Left hindlimb (tissue), 1 donor: ENCODE data around the gene SLC12A7.
"Not testable (repeated sequence)": the region's sequence is repeated elsewhere in the genome, so short reads cannot be mapped to it uniquely, and the experiment has no call there.

Experiments used
- DNase-seq: peaks from one replicate; pipeline ENCODE4 v3.0.0-alpha.2; 2018

Gene SLC12A7

DNA sequence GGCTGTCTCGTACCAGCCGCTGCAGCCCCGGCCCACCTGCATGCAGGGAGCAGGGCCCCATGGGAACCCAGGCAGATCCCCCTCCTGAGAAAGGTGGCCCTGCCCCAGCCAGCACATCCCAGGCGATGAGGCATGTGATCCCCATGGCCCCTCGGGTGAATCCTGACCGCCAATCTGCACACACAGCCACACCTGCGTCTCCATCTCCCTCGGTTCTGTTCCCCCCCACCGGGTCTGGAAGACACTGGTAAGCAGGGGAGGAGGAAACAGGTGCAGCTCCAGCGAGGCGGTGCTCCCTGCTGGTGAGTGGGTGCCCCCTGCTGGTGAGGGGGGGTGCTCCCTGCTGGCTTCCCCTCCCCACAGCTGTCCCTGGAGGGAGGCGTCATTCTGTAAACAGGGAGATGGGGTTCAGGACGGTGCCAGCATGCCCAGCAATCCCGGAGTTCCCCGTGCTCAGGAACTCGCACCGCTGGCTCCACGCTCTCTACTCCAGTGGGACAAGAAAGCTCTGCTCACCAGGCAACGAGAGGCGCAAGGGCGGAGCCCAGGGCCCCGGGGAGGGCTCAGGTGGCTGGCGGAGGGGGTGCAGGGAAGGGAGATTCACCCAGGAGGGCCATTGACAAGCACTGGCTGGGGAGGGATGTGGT lies 28.4 kb upstream of the SLC12A7 start:
- DNase-seq, result peak; percentile 57

GRCh38 chr5:1139331-1140170 lies 27.7 kb upstream of the SLC12A7 start:
- DNase-seq, result no peak

GRCh38 chr5:1138445-1139245 lies 26.8 kb upstream of the SLC12A7 start:
- no peak for DNase-seq

GRCh38 chr5:1137567-1138444 lies 25.9 kb upstream of the SLC12A7 start:
- DNase-seq, result no peak

DNA sequence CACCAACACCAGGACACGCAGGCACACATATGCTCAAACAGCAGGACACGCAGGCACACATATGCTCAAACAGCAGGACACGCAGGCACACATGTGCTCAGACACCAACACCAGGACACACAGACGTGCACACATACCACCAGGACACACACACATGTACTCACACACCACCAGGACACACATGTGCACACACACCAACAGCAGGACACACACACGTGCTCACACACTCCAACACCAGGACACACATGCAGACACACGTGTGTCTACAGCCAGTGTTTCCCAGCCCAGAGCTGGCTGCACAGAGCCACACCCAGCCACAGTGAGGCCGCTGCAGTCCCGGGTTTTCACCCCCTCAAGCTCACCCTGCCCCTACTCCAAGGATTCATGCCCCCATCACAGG lies 25.0 kb upstream of the SLC12A7 start:
- DNase-seq, result no peak

DNA sequence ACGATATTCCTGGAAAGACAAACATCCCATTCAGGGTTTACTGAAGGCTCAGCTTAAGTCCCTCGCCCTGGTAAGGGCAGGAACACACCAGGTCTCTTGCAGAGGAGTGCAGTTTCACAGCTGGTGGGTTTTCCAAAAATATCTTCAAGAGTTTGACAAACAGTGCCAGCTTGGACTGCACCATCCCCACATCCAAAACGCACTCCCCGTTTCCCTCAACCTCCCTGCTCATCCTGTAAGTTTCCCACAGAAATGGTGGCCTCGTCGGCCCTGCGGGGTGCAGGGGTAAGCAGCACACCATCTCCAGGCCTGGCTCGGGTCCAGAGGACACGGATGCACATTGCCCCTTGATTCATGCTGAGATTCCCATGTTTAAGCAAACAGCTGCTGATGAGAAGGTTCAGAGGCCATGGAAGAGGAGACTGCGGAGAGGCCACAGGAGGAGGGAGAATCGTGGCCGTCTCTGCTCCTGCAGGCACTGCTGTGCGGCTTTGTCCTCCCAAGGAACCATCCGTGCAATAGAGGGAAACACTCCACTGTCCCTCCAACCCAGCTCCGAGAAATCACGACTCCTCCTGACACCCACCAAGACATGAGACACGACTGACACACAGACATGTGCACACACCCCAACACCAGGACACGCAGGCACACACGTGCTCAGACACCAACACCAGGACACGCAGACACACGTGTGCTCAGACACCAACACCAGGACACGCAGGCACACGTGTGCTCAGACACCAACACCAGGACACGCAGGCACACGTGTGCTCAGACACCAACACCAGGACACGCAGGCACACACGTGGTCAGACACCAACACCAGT lies 24.0 kb upstream of the SLC12A7 start:
- DNase-seq, result no peak

DNA sequence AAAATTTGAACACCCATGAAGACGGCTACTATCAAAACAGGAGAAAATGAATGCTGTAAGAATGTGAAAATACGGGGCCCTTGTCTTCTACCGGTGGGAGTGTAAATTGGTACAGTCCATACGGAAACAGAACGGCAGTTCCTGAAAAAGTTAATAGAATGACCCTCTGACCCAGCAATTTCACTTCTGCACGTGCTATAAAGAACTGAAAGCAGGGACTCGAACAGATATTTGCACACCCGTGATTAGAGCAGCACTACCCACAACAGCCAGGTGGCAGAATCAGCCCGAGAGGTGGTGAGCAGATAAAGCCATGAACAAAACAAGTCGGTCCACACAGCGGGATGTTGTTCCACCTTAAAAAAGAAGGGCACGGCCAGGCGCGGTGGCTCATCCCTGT lies 22.6 kb upstream of the SLC12A7 start:
- DNase-seq, result no peak

DNA sequence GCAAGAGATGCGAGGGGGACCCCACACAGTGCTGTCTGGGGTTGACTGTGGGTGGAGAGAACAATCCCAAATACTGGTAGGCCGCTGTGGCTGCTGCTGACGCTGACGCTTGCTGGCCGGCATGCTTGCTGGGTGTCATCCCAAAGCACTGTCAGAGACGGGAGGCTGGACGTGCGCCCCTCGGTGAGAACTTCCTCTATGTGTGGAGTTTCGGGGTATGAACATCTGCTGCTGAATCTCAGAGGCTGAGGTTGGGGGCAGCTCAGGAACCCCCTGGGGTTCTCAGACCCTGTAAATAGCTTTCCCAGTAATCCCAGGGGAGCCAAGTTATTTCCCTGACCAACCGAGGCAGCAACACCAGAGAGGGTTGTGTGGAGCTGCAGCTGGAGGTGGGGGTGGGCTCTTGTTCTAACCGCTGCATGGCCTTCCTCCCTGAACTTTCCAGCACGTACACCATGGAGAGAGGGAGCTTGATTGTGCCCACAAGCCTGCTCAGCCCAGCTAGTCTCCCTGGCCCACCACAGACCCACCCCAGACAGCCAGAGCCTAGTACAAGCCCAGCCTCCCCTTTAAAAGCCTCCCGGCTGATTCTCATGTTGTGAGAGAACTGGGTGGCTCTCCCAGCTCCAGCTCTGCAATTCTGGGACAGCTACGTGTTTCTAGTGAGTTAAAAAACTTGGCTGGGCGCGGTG lies 21.8 kb upstream of the SLC12A7 start:
- DNase-seq, result peak; percentile 78

- DNase-seq, result no peak
Measured at GRCh38 chr5:1133108-1133507, 21.2 kb upstream of the SLC12A7 start.

GRCh38 chr5:1132570-1132969 lies 20.7 kb upstream of the SLC12A7 start:
- no peak for DNase-seq

- DNase-seq, result no peak
Measured at GRCh38 chr5:1131726-1132125, 19.9 kb upstream of the SLC12A7 start.

- DNase-seq, result no peak
Measured at GRCh38 chr5:1131191-1131621, 19.3 kb upstream of the SLC12A7 start.

- no peak for DNase-seq
Measured at GRCh38 chr5:1130218-1130946, 18.5 kb upstream of the SLC12A7 start.

GRCh38 chr5:1129711-1130055 lies 17.8 kb upstream of the SLC12A7 start:
- no peak for DNase-seq

GRCh38 chr5:1128977-1129710 lies 17.3 kb upstream of the SLC12A7 start:
- no peak for DNase-seq

DNA sequence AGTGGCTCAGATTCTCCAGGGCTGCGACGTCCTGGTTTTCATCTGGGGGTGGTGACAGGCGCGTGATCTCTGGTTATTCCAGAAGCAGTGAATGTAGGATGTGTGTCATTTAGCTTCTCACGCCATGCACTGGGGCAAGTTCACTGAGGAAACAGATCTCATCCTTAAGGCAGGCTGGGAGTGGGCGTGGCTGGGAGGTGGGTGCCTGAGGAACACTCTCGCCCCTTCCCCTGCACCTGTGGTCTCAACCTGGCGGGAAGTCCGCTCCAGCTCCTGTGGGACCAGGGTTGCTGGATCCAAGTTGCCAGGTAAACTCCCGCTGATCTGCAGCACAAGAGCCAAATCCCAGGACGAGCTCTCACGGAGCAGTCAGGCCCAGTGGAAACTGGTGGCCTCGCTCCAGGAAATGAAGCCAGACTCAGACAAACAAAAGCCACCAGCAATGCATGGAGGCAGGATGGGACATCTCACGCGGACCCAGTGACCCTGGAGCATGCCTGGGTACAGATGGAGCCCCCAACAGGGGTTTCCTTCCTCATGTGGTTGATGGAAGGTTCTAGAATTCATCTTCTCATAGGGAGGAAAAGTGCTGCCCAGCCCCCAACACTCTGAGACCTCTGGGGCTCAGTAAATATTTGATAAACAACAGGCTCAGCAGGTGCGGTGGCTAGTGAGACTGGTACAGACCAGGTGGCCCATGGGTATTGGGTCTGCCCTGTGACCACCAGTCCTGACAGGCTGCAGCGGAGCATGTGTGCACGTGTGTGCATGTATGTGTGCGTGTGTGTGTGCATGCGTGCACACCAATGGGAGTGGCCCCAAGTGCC lies 16.3 kb upstream of the SLC12A7 start:
- no peak for DNase-seq

GRCh38 chr5:1125695-1126094 lies 13.8 kb upstream of the SLC12A7 start:
- DNase-seq, result not testable (repeated sequence)

DNA sequence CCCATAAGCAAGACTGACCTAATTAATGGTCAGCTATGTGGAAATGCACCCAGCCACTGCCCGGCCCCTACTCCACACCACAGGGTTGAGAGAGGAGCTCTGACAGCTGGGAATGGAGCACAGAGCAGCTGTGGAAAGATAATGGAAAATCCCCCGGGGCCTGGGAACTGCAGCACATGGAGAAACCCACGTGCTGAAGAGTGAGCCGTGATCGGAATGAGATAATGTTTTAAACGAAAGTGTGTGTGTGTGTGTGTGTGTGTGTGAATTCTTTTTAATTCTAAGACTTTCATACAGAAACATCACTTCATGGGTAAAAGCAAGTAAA lies 13.1 kb upstream of the SLC12A7 start:
- peak; percentile 71 for DNase-seq
